Naive thymus-derived CD4-positive, alpha-beta T cell (primary cell): ENCODE results near the gene RXFP2. TPM values are rescaled to one million over a fixed set of nuclear protein-coding genes. Genes with fewer than 3 reads are reported as not detected.

Experiments used
- ATAC-seq: fragments of 150-1000 bp; cut with Tn5 transposase; 2 replicates; pipeline ENCODE4 v1.10.0; 2021; ENCODE audit warnings: mild to moderate bottlenecking, moderate library complexity
- CTCF ChIA-PET: fragments of 350-600 bp; sonication (Branson Sonifier 250); formaldehyde crosslinking; loops from one replicate; lab custom pipeline; 2021; ENCODE audit warnings: antibody characterized with exemption; lab: Charles Lee
- POLR2A ChIA-PET: fragments of 350-600 bp; sonication (Branson Sonifier 250); formaldehyde crosslinking; loops from one replicate; lab custom pipeline; 2021; ENCODE audit warnings: antibody characterized with exemption, inconsistent platforms; lab: Charles Lee
- DNase-seq, 9 donors: peaks; one replicate each; pipeline versions ENCODE4 v3.0.0 to v3.0.0-alpha.2; 2020 to 2022; ENCODE audit warnings: mixed read lengths in 1 of 9
- H3K27ac ChIP-seq: one replicate; pipeline ENCODE4 v1.7.0; 2013; ENCODE audit warnings: mild to moderate bottlenecking, low read depth, low read length, moderate library complexity
- H3K27me3 ChIP-seq, 2 donors: one replicate each; pipeline ENCODE4 v1.7.0; 2013; ENCODE audit warnings: low read length in 2 of 2, mild to moderate bottlenecking in 2 of 2, moderate library complexity in 2 of 2; ENCODE audit not compliant: control insufficient read depth in 2 of 2, insufficient read depth in 2 of 2
- H3K36me3 ChIP-seq, 3 experiments: 1 replicate in 2 of 3; 2 replicates in 1 of 3; pipeline ENCODE4 v1.7.0; 2013; ENCODE audit warnings: low read length in 3 of 3, mild to moderate bottlenecking in 3 of 3, moderate library complexity in 1 of 3; ENCODE audit not compliant: insufficient read depth in 3 of 3, control insufficient read depth in 2 of 3
- H3K4me1 ChIP-seq, 2 donors: one replicate each; pipeline ENCODE4 v1.7.0; 2013; ENCODE audit warnings: low read length in 2 of 2, mild to moderate bottlenecking in 2 of 2, moderate library complexity in 1 of 2; ENCODE audit not compliant: control insufficient read depth in 2 of 2, insufficient read depth in 2 of 2
- H3K4me3 ChIP-seq: 2 replicates; pipeline ENCODE4 v1.7.0; 2013; ENCODE audit warnings: mild to moderate bottlenecking, low read length
- H3K9me3 ChIP-seq, 3 experiments: 1 replicate in 2 of 3; 2 replicates in 1 of 3; pipeline ENCODE4 v1.7.0; 2013; ENCODE audit warnings: low read length in 3 of 3; ENCODE audit not compliant: control insufficient read depth in 2 of 3
- H3K27ac Mint-ChIP-seq, 9 donors: one replicate each; pipeline ENCODE4 v1.8.0; 2020 to 2022; ENCODE audit warnings: mixed read lengths in 9 of 9, mild to moderate bottlenecking in 8 of 9, moderate library complexity in 5 of 9, inconsistent platforms in 2 of 9
- H3K27me3 Mint-ChIP-seq, 5 donors: one replicate each; pipeline ENCODE4 v1.8.0; 2021 to 2022; ENCODE audit warnings: mixed read lengths in 5 of 5, mild to moderate bottlenecking in 1 of 5
- H3K36me3 Mint-ChIP-seq, 5 donors: one replicate each; pipeline ENCODE4 v1.8.0; 2020 to 2022; ENCODE audit warnings: mixed read lengths in 5 of 5, mild to moderate bottlenecking in 3 of 5, inconsistent platforms in 1 of 5
- H3K4me1 Mint-ChIP-seq, 7 donors: one replicate each; pipeline ENCODE4 v1.8.0; 2020 to 2022; ENCODE audit warnings: mixed read lengths in 7 of 7, mild to moderate bottlenecking in 3 of 7, inconsistent platforms in 1 of 7
- H3K4me3 Mint-ChIP-seq, 10 donors: one replicate each; pipeline ENCODE4 v1.8.0; 2020 to 2022; ENCODE audit warnings: mild to moderate bottlenecking in 10 of 10, mixed read lengths in 10 of 10, moderate library complexity in 6 of 10, inconsistent platforms in 2 of 10
- H3K9me3 Mint-ChIP-seq, 11 donors: one replicate each; pipeline ENCODE4 v1.8.0; 2020 to 2022; ENCODE audit warnings: mixed read lengths in 11 of 11, mild to moderate bottlenecking in 4 of 11, inconsistent platforms in 1 of 11, moderate library complexity in 1 of 11
- intact Hi-C, 2 donors: fragments of 100-400 bp; cut with micrococcal nuclease; formaldehyde crosslinking; loops; one replicate each; pipeline ENCODE4 v1.15.1; 2023
- polyA plus RNA-seq, 2 donors: library from polyadenylated mRNA; unstranded; fragments of 300-500 nt; fragmentation: Illumina TruSeq; gene quantifications; one replicate each; pipeline ENCODE4 v1.2.3, GENCODE V29; 2021
- total RNA-seq, 6 experiments: library from RNA in 5 of 6; stranded (reverse) in 5 of 6; gene quantifications; 1 replicate in 5 of 6; 2 replicates in 1 of 6; pipeline ENCODE4 v1.2.3 and lab custom pipeline; 2021 to 2026

The RXFP2 gene
- total and polyA plus RNA-seq, 7 experiments from 2014 or later: not detected

DNA sequence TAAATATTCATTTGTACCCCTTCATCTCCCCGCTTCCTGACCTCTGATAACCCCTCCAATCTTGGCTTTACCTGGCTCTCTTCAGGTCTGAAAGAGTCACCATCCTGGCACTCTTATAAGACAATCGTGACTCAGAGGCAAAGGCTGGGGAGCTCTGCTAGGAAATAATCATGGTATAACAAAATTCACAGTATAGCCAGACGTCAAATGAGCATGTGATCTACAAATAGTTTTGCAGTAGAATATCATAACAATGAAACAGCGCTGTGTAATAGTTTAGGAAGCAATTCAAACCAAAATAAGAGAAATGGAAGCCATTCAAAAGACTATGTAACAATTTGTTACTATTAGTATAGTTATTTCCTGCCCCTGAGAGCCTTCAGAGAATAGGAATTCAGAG is 34.2 kb downstream of the RXFP2 start:
- H3K36me3 ChIP-seq: no peaks in the 10 kb centered on the region
- H3K27me3 ChIP-seq: no peaks in the 10 kb centered on the region
- no peak for DNase-seq
- no peaks in the 10 kb centered on the region for H3K9me3 ChIP-seq
- intact Hi-C loops: no loop called here
- CTCF ChIA-PET: no interaction called here
- no peak for ATAC-seq
- H3K4me3 ChIP-seq: no peak overlapping the region
- peak overlapping the region; percentile 2 to 65 (median 33) for H3K4me3 Mint-ChIP-seq
- POLR2A ChIA-PET: no interaction called here
- peak overlapping the region in 1 of 9 donors; percentile 2 for H3K27ac Mint-ChIP-seq
- H3K9me3 Mint-ChIP-seq: no peaks in the 10 kb centered on the region
- H3K27ac ChIP-seq: no peak overlapping the region
- peaks cover 0 to 12% (median 6%) of the 10 kb centered on the region in 7 donors for H3K4me1 Mint-ChIP-seq
- H3K36me3 Mint-ChIP-seq: no peaks in the 10 kb centered on the region
- no peaks in the 10 kb centered on the region for H3K4me1 ChIP-seq
- H3K27me3 Mint-ChIP-seq: peaks cover 0 to 7% (median 6%) of the 10 kb centered on the region in 5 donors

DNA sequence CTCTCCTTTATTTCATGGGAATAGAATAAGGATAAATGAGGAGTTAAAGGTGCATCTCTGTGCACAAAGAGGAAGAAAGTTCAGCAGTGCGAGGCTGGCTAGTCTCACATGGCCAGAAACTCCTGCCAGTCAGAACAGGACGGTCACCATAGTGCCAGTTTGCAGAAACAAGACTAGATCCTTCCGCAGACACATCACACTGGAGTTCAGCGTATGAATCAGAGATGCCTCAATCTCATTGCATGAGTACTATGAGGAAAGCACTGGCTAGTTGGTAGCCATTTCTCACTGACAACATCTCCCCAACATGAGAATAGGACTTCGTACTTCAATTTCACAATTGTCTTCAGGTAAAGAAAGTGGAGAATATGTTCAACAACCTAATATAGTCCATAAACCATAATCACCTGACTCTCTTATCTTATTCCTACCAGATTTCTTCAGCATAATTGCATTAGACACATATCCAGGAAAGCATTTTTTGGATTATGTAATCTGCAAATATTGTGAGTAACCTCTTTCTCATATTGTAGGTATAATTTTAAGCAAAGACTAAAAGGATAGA is 34.9 kb downstream of the RXFP2 start:
- no peaks in the 10 kb centered on the region for H3K9me3 Mint-ChIP-seq
- H3K36me3 Mint-ChIP-seq: no peaks in the 10 kb centered on the region
- H3K4me1 Mint-ChIP-seq: peaks cover 0 to 12% (median 6%) of the 10 kb centered on the region in 7 donors
- no peak overlapping the region for H3K27ac Mint-ChIP-seq
- ChIA-PET POLR2A (no interaction called here), CTCF (no interaction called here)
- Histone ChIP-seq H3K4me1 (no peaks in the 10 kb centered on the region), H3K27ac (no peak overlapping the region), H3K9me3 (no peaks in the 10 kb centered on the region), H3K36me3 (no peaks in the 10 kb centered on the region), H3K27me3 (no peaks in the 10 kb centered on the region), H3K4me3 (no peak overlapping the region)
- DNase-seq: no peak
- peaks cover 3 to 13% (median 10%) of the 10 kb centered on the region in 5 donors for H3K27me3 Mint-ChIP-seq
- no peak overlapping the region for H3K4me3 Mint-ChIP-seq
- no peak for ATAC-seq
- intact Hi-C loops: no loop called here

DNA sequence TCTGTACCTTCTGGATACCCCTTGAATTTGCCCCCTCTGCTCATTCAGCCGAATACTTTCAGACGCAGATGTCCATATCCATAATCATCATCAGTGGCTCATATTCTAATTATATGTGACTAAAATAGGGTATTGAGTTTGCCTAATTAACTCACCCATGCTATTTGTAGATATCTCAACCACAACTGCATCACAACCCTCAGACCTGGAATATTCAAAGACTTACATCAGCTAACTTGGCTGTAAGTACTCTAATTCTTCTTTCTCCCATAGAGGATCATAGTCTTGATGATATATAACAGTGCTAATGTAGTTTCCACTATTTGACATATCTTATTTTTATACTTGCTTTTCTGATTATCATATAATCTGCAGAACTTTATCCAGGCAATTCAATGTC is 35.8 kb downstream of the RXFP2 start:
- POLR2A ChIA-PET: no interaction called here
- Mint-ChIP-seq H3K27me3 (peaks cover 6 to 22% (median 10%) of the 10 kb centered on the region in 5 donors), H3K9me3 (no peaks in the 10 kb centered on the region), H3K4me1 (peaks cover 0 to 12% (median 6%) of the 10 kb centered on the region in 7 donors), H3K36me3 (no peaks in the 10 kb centered on the region), H3K27ac (no peak overlapping the region), H3K4me3 (no peak overlapping the region)
- no peaks in the 10 kb centered on the region for H3K9me3 ChIP-seq
- no peak overlapping the region for H3K27ac ChIP-seq
- H3K27me3 ChIP-seq: no peaks in the 10 kb centered on the region
- ATAC-seq (no peak), DNase-seq (no peak)
- CTCF ChIA-PET: no interaction called here
- no peak overlapping the region for H3K4me3 ChIP-seq
- intact Hi-C loops: no loop called here
- no peaks in the 10 kb centered on the region for H3K36me3 ChIP-seq
- H3K4me1 ChIP-seq: no peaks in the 10 kb centered on the region

GRCh38 chr13:31775686-31776085 is 36.4 kb downstream of the RXFP2 start:
- no peak overlapping the region for H3K4me3 Mint-ChIP-seq
- no peaks in the 10 kb centered on the region for H3K4me1 ChIP-seq

GRCh38 chr13:31781064-31781463 is 41.7 kb downstream of the RXFP2 start:
- intact Hi-C loops: no loop called here
- DNase-seq: no peak
- peaks cover 0 to 2% (median 0%) of the 10 kb centered on the region in 7 donors for H3K4me1 Mint-ChIP-seq
- CTCF ChIA-PET: no interaction called here
- no peak overlapping the region for H3K4me3 ChIP-seq
- H3K4me1 ChIP-seq: no peaks in the 10 kb centered on the region
- peaks cover 6 to 33% (median 23%) of the 10 kb centered on the region in 5 donors for H3K27me3 Mint-ChIP-seq
- no peaks in the 10 kb centered on the region for H3K36me3 Mint-ChIP-seq
- POLR2A ChIA-PET: no interaction called here
- H3K9me3 ChIP-seq: no peaks in the 10 kb centered on the region
- no peaks in the 10 kb centered on the region for H3K36me3 ChIP-seq
- no peak overlapping the region for H3K27ac Mint-ChIP-seq
- ATAC-seq: no peak
- H3K27ac ChIP-seq: no peak overlapping the region
- H3K4me3 Mint-ChIP-seq: no peak overlapping the region
- H3K9me3 Mint-ChIP-seq: peaks cover 0 to 4% (median 0%) of the 10 kb centered on the region in 11 donors
- H3K27me3 ChIP-seq: no peaks in the 10 kb centered on the region

More at GRCh38 chr13:31775686-31776085, 36.4 kb downstream of the RXFP2 start:
- H3K4me3 ChIP-seq: no peak overlapping the region
- no peak overlapping the region for H3K27ac ChIP-seq
- no peaks in the 10 kb centered on the region for H3K9me3 Mint-ChIP-seq
- H3K4me1 Mint-ChIP-seq: peaks cover 0 to 12% (median 6%) of the 10 kb centered on the region in 7 donors
- ChIA-PET POLR2A (no interaction called here), CTCF (no interaction called here)
- no peaks in the 10 kb centered on the region for H3K9me3 ChIP-seq
- H3K27ac Mint-ChIP-seq: no peak overlapping the region
- no peaks in the 10 kb centered on the region for H3K27me3 ChIP-seq
- DNase-seq (no peak), ATAC-seq (no peak)
- no peaks in the 10 kb centered on the region for H3K36me3 ChIP-seq
- no peaks in the 10 kb centered on the region for H3K36me3 Mint-ChIP-seq
- peaks cover 6 to 28% (median 10%) of the 10 kb centered on the region in 5 donors for H3K27me3 Mint-ChIP-seq
- intact Hi-C loops: no loop called here

DNA sequence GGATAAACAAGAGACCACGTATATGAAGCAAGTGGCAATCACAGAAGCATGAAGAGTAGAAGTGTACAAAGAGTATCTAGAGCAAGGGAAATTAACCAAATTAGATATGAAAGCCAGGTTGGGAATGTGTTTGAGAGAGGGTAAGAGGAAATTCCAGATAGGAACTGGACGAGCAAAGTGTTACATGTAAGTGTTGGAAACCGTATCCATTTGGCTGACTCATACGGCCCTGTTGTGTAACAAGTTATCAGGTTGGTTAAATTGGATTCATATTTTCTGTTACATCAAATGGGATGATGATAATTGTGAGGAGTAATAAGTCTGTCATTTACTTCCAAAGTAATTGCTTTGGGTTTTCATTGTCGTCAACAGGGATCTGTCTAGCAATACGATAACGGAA is 46.7 kb downstream of the RXFP2 start:
- CTCF ChIA-PET: no interaction called here
- peaks cover 0 to 2% (median 0%) of the 10 kb centered on the region in 7 donors for H3K4me1 Mint-ChIP-seq
- no peaks in the 10 kb centered on the region for H3K27me3 ChIP-seq
- intact Hi-C loops: no loop called here
- H3K36me3 Mint-ChIP-seq: no peaks in the 10 kb centered on the region
- H3K27ac Mint-ChIP-seq: no peak overlapping the region
- POLR2A ChIA-PET: no interaction called here
- no peaks in the 10 kb centered on the region for H3K4me1 ChIP-seq
- H3K27me3 Mint-ChIP-seq: peaks cover 0 to 25% (median 11%) of the 10 kb centered on the region in 5 donors
- H3K4me3 ChIP-seq: no peak overlapping the region
- H3K9me3 ChIP-seq: no peaks in the 10 kb centered on the region
- no peak overlapping the region for H3K4me3 Mint-ChIP-seq
- DNase-seq (no peak), ATAC-seq (no peak)
- no peak overlapping the region for H3K27ac ChIP-seq
- no peaks in the 10 kb centered on the region for H3K36me3 ChIP-seq
- peaks cover 0 to 6% (median 0%) of the 10 kb centered on the region in 11 donors for H3K9me3 Mint-ChIP-seq

DNA sequence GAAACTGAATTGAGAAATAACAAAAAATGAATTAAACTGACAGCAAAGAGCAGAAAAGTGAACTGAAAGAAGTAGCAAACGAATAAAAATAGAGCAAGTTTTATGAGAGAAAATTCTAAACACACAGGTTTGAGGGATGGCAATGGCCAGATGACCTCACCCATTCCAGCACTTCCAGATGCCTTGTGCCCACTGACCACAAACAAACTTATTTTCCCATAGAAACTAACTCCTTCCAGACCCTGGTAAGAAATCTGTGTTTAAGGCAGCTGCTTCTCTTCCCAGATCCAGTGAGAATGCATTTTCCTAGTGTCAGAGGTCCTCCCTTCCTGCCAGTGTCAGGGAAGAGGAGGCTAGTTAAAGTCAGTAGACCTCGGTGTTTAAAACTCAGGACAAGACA is 51.7 kb downstream of the RXFP2 start:
- Mint-ChIP-seq H3K27ac (no peak overlapping the region), H3K9me3 (peaks cover 0 to 6% (median 0%) of the 10 kb centered on the region in 11 donors), H3K36me3 (no peaks in the 10 kb centered on the region), H3K27me3 (peaks cover 7 to 25% (median 14%) of the 10 kb centered on the region in 5 donors), H3K4me1 (no peaks in the 10 kb centered on the region), H3K4me3 (no peak overlapping the region)
- CTCF ChIA-PET: no interaction called here
- Histone ChIP-seq H3K27ac (no peak overlapping the region), H3K9me3 (no peaks in the 10 kb centered on the region), H3K36me3 (no peaks in the 10 kb centered on the region), H3K4me3 (no peak overlapping the region), H3K4me1 (no peaks in the 10 kb centered on the region), H3K27me3 (no peaks in the 10 kb centered on the region)
- DNase-seq (no peak), ATAC-seq (no peak)
- POLR2A ChIA-PET: no interaction called here
- intact Hi-C loops: no loop called here
